GM19351 (cell line): Measurements from ENCODE around the gene KIAA0586.
"Not testable (repeated sequence)": the region's sequence is repeated elsewhere in the genome, so short reads cannot be mapped to it uniquely, and the experiment has no call there.

Source experiments
- ATAC-seq: cut with Tn5 transposase; IDR thresholded peaks from one replicate; pipeline ENCODE4 v1.9.1; 2021; ENCODE audit warnings: mild to moderate bottlenecking, moderate library complexity; ENCODE audit not compliant: unreplicated experiment

Gene KIAA0586

DNA sequence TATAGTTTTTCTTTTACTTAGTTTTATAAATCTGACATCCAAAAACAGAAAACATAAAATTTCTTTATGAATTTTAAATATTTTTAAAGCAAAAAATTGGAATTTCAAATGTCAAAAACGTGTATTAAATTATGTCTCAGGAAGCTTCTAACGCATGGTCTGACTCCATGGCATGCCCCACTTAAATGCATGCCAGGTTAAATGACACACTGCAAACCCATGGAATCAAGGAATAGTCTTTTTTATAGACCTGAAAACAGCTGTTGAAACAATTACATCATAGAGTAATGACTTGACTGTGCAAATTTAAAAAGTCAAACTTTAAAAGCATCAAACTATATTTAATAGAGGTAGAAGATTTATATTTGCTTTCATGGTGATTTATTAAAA lies 114.1 kb downstream of the KIAA0586 start:
- no peak for ATAC-seq

- ATAC-seq: no peak
Measured at GRCh38 chr14:58543253-58543652, 115.7 kb downstream of the KIAA0586 start.

- no peak for ATAC-seq
Measured at GRCh38 chr14:58547649-58548048, 120.1 kb downstream of the KIAA0586 start.

DNA sequence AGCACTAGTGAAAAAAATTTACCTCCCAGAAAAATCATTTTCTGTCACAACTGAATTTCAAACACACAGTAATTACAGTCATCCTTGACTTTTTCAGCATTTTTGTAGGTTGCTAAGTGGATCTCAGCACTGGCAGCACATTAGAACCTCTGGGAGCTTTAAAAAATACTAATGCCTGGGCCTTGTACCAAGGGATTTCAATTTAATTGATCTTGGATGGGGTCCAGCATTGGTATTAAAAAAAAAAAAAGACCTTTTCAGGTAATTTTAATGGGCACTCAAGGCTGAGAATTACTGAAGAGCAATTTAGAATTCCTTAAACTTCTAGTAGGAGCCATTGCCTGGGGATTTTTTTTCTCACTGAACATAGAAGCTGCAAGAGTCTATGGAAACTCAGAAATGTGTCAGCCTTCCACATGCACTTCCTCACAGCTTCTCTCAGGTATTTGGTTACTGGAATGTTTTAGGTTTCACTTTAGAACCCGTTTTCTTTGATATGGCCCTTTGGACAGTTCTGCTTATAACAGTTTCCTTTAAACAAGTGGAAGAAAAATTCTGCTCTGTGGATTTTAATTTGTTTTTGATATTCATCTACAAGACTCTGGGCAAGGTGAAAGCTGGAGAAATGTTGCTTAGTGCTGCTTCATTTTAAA lies 121.7 kb downstream of the KIAA0586 start:
- no peak for ATAC-seq

GRCh38 chr14:58553959-58554358 lies 126.4 kb downstream of the KIAA0586 start:
- ATAC-seq: no peak

- no peak for ATAC-seq
Measured at GRCh38 chr14:58555647-58556046, 128.1 kb downstream of the KIAA0586 start.

- ATAC-seq: no peak
Measured at GRCh38 chr14:58557242-58557641, 129.7 kb downstream of the KIAA0586 start.

GRCh38 chr14:58560208-58560607 lies 132.7 kb downstream of the KIAA0586 start:
- ATAC-seq: no peak

DNA sequence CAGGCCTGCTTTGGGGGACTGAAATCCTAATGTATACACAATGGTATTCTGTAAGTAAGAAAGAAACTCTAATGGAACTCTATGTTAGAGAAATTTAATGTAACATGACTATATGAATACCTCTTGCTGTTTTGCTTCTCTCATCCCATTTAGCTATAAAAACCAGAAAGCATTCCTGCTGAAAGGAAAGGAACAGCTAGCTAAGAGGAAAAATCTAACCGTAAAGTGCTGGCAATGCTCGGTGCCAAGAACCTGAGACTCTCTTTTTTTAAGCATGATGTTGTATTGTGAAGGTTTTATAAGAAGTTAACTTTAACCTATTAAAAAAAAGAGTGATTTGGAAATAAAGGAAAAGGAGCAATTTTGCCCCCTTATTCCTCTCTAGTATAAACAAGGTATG lies 134.6 kb downstream of the KIAA0586 start:
- ATAC-seq: no peak

GRCh38 chr14:58563978-58564377 lies 136.5 kb downstream of the KIAA0586 start:
- ATAC-seq: no peak

DNA sequence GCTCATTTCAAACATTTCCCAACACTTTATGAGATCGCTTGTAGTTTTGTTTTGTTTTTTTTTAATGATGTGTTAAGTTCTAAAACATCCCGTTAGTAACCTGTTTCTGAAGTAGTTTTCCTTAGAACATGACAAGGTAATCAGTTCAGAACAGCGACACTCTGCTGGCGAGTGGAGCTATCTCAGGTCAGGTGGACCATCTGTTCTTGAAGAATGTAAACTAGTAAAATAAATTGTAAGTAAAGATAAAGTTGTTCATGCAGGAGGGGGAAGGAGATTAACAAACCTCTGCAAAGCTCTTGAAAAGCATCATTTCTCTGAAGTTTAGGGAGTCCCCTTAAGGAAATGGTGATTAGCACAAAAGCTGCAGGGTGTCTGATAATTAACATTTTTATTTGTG lies 138.3 kb downstream of the KIAA0586 start:
- ATAC-seq: no peak

- ATAC-seq: no peak
Measured at GRCh38 chr14:58566979-58567378, 139.5 kb downstream of the KIAA0586 start.

- ATAC-seq: no peak
Measured at GRCh38 chr14:58568322-58568721, 140.8 kb downstream of the KIAA0586 start.

DNA sequence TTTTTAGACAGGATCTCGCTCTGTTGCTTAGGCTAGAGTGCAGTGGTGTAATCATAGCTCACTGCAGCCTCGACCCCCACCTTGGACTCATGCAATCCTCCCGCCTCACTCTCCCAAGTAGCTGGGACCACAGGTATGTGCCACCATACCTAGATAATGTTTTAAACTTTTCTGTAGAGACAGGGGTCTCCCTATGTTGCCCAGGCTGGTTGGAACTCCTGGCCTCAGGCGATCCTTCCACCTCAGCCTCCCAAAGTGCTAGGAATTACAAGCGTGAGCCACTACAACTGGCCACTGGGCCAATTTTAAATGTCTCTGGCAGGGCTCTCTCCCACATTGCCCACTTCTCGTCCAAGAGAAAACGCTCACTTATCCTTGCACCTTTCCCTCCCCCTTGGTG lies 143.7 kb downstream of the KIAA0586 start:
- ATAC-seq: no peak

- ATAC-seq: no peak
Measured at GRCh38 chr14:58571769-58572472, 144.4 kb downstream of the KIAA0586 start.

DNA sequence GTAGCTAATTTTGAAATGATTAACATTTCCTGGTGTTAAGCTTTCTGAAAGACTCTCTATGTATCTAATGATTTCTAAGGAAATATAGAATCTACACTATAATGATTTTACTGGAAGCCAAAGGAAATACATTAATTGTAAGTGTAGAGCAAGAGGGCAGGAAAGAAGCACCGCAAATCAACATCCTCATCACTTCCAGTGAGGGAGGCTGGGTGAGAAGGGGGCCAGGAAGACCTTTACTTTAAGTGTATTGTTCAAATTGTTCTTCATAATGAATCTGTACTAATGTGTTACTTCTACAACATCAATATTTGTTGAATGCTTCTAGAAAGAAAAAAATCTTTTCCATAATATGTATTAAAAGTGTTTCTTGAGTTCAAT lies 144.9 kb downstream of the KIAA0586 start:
- no peak for ATAC-seq

- ATAC-seq: no peak
Measured at GRCh38 chr14:58572863-58573262, 145.3 kb downstream of the KIAA0586 start.

GRCh38 chr14:58574623-58575022 lies 147.1 kb downstream of the KIAA0586 start:
- ATAC-seq: no peak

GRCh38 chr14:58575956-58576355 lies 148.4 kb downstream of the KIAA0586 start:
- no peak for ATAC-seq

DNA sequence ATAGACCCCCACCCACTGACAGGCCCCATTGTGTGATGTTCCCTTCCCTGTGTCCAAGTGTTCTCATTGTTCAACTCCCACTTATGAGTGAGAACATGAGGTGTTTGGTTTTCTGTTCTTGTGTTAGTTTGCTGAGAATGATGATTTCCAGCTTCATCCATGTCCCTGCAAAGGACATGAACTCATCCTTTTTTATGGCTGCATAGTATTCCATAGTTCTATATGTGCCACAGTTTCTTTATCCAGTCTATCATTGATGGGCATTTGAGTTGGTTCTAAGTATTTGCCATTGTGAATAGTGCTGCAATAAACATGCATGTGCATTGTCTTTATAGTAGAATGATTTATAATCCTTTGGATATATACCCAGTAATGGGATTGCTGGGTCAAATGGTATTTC lies 152.5 kb downstream of the KIAA0586 start:
- not testable (repeated sequence) for ATAC-seq

- ATAC-seq: not testable (repeated sequence)
Measured at GRCh38 chr14:58581389-58581788, 153.9 kb downstream of the KIAA0586 start.

DNA sequence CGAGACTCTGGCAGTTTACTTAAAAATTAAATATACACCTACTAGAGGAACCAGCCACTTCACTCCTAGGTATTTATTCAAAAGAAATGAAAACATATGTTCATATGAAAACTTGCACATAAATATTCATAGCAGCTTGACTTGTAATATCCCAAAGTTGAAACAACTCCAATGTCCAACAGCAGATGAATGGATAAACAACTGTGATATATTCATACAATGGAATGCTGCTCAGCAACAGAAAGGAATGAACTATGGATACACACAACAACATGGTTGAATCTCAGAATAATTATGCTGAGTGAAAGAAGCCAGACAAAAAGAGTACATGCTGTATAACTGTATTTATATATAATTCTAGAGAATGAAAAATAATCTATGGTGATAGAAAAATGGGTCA lies 156.9 kb downstream of the KIAA0586 start:
- no peak for ATAC-seq

DNA sequence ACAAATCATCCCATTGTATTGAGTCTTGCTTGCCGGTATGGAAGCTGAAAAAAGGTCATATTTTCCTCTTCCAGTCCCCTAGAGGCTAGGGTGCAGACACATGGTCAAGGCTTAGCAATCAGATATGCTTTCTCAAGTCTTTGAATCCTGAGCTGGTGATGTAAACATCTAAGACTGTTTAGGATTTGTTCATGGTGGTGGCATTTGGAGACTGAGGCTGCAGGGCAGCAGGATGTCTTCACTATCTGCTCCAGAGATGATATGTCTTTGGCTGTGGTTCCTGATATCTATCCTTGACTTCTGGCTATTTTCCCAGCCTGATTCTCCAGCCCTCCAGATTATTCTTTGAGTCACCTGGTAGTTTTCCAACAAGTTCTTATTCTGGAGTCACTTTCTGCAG lies 159.8 kb downstream of the KIAA0586 start:
- no peak for ATAC-seq
